HT-29 (cell line): ENCODE results near the gene CDT1. TPM values are rescaled to one million over a fixed set of nuclear protein-coding genes. Genes with fewer than 3 reads are reported as not detected.

Experiments used
- DNase-seq: peaks from one replicate; pipeline ENCODE4 v3.0.0-alpha.2; 2015; ENCODE audit warnings: low spot score
- total RNA-seq: library from RNA; depleted of rRNA; stranded (reverse); fragments of >200 nt; shearing (Covaris generic); gene quantifications from 2 replicates; pipeline ENCODE4 v1.2.3, GENCODE V29; 2014; rRNA removed

The CDT1 gene
- total RNA-seq, 1 experiment from 2014 or later = 146 TPM

DNA sequence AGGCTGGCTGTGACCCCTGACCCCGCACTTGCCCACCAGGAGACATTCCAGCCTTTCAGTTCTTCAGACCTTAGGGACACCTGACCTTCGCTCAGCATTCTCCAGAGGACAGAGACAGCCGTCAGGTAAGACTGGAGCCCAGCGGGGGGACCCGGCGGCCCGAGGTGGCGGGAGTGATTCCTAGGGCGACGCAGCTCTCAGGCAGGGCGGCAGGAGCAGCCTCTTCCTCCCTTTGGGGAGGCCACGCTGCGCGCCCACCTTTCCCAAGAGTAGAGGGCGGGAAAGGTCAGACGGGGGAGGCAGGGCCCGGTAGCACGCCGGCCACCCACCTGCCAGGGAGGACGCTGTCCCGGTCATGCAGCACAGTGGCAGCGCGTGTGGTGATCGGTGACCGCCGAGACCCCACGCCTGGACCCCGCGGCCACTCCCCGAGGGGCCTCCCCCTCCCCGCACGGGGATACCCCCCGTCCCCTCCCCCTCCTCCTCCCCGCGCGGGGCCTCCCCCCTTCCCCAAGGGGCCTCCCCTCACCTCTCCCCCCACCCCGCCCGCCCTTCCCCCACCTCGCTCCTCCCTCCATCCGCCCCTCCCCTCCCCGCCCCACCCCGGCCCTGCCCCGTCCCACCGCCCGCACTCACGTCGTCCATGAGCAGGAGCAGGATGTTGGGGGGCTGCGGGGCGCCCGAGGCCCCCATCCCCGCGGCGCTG lies 52.7 kb downstream of the CDT1 start:
- DNase-seq = no peak

DNA sequence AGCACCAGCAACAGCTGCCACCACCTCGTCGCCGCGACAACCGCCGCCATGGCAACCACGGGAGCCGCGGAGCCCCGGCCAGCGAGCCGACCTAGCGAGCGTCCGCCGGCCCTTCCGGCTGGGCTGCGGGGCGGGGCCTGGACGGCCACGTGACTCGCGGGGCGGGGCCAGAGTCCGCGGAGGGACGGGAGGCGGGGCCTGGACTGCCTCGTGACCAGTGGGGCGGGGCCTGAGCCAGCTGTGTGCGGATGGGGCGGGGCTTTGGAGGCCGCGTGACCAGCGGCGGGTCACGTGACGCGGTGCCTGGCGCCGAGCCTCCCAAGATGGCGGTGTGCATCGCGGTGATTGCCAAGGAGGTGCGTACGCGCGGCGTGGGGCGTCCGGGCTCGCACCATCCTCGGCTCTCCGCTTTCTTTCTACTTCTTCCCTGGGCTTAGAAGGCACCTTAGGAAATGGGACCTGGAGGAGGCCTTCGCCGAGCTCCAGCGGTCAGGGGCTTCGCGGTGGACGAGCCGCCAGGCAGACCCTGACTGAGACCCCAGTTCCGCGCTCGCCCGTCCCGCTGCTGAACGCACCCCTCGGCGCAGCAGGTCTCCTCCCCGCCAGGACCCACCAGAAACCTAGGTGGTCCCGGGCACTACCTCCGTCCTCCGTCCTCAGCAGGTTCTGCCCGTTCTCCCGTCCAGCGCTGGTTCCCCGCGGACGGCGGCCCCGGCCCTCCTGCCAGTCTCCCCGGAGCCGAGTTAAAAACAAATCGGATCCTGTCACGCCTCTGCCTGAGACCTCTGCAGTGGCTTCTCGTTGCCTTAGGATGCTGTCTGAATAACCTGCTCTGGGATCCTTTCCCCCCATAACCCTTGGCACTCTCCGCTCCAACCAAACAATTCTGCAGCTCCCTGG lies 53.5 kb downstream of the CDT1 start, which contains the start of the genes GALNS and TRAPPC2L:
Gene GALNS (minus strand): TSS at position 120 of the 900 bp plus-strand sequence. CDS start 70 bp downstream, at position 50.
Gene TRAPPC2L (plus strand): TSS at position 300 of the 900 bp plus-strand sequence. CDS start 24 bp downstream, at position 324.
- peak; percentile 96 for DNase-seq

DNA sequence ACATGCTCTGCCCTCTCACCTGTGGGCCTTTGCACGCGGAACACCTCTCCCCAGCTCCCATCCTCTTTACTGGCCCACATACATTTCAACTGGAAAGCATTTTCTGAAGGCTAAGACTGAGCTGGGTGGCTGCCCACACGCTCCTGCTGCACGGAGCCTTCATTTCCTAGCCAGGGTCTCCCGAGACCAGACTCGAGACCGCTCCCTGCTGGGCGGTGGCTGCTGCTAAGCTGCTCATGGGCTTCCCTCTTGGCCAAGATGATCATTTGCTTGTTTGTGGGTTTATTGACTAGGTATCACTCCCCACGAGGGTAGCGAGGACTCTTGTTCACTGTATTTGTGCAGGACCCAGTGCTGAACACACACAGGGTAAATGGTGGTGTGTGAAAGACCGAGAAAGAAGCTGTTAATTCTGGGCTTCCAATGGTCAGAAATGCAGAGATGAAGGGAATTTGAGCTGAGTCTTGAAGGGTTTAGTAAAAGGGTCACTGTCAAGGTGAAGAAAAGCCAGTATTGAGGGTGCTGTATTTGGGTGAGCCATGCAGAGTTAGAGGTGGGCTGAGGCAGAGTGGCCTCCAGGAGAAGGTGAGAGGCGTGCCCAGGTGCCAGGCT lies 54.2 kb downstream of the CDT1 start:
- DNase-seq = peak; percentile 83

Other genes starting within 250 kb of the CDT1 start
- 20.2 and 28.9 TPM in 2 replicates for gene ZC3H18, start 233.4 kb upstream of the CDT1 start, total RNA-seq
- 0.28 TPM in 1 of 2 replicates, not detected in the other for gene IL17C, start 165.2 kb upstream of the CDT1 start, total RNA-seq
- gene CYBA, start 152.7 kb upstream of the CDT1 start, total RNA-seq = 1,584 and 1,604 TPM in 2 replicates
- gene MVD, start 140.7 kb upstream of the CDT1 start, total RNA-seq = 100 and 109 TPM in 2 replicates
- 1.2 and 1.7 TPM in 2 replicates for gene SNAI3, start 117.3 kb upstream of the CDT1 start, total RNA-seq
- 44.6 and 49.8 TPM in 2 replicates for gene RNF166, start 97.4 kb upstream of the CDT1 start, total RNA-seq
- gene CTU2, start 97.3 kb upstream of the CDT1 start, total RNA-seq = 38.4 and 44.5 TPM in 2 replicates
- 327 and 375 TPM in 2 replicates for gene PIEZO1, start 18.6 kb upstream of the CDT1 start, total RNA-seq
- 669 and 675 TPM in 2 replicates for gene APRT, start 8.1 kb downstream of the CDT1 start, total RNA-seq
- 14.1 and 18.4 TPM in 2 replicates for gene GALNS, start 53.2 kb downstream of the CDT1 start, total RNA-seq
- gene TRAPPC2L, start 53.3 kb downstream of the CDT1 start, total RNA-seq = 120 and 125 TPM in 2 replicates
- gene PABPN1L, start 62.9 kb downstream of the CDT1 start, total RNA-seq = not detected in 2 replicates
- 0.03 TPM in 1 of 2 replicates, not detected in the other for gene CBFA2T3, start 173.4 kb downstream of the CDT1 start, total RNA-seq